ENCODE data around the gene CFAP126.
"Not testable (repeated sequence)": the region's sequence is repeated elsewhere in the genome, so short reads cannot be mapped to it uniquely, and the experiment has no call there.

Gene CFAP126

GRCh38 chr1:161379071-161379470, 11.4 kb upstream of the CFAP126 start:
- no peak for DNase-seq

- no peak for DNase-seq
These were observed 10.3 kb upstream of the CFAP126 start for GRCh38 chr1:161378014-161378413.

- DNase-seq, result no peak
These were observed 6.7 kb upstream of the CFAP126 start for GRCh38 chr1:161374373-161374772.

- DNase-seq, result no peak
These were observed 5.8 kb upstream of the CFAP126 start for GRCh38 chr1:161373442-161373841.

- DNase-seq, result no peak
These were observed 2.5 kb downstream of the CFAP126 start for GRCh38 chr1:161365207-161365606.

GRCh38 chr1:161364332-161364731, 3.3 kb downstream of the CFAP126 start:
- DNase-seq, result no peak

- no peak for DNase-seq
These were observed 8.4 kb downstream of the CFAP126 start for GRCh38 chr1:161359291-161359690.

GRCh38 chr1:161357073-161357472, 10.6 kb downstream of the CFAP126 start:
- DNase-seq, result no peak

GRCh38 chr1:161351482-161351881, 16.2 kb downstream of the CFAP126 start:
- DNase-seq, result no peak

- no peak for DNase-seq
These were observed 17.0 kb downstream of the CFAP126 start for GRCh38 chr1:161350671-161351070.

GRCh38 chr1:161342821-161343220, 24.9 kb downstream of the CFAP126 start:
- DNase-seq, result no peak

GRCh38 chr1:161342177-161342576, 25.5 kb downstream of the CFAP126 start:
- DNase-seq, result no peak

GRCh38 chr1:161335796-161336195, 31.9 kb downstream of the CFAP126 start:
- no peak for DNase-seq

GRCh38 chr1:161333166-161333565, 34.5 kb downstream of the CFAP126 start:
- no peak for DNase-seq

- no peak for DNase-seq
These were observed 37.3 kb downstream of the CFAP126 start for GRCh38 chr1:161330346-161330745.

- no peak for DNase-seq
These were observed 43.7 kb downstream of the CFAP126 start for GRCh38 chr1:161324020-161324419.

- not testable (repeated sequence) for DNase-seq
These were observed 51.6 kb downstream of the CFAP126 start for GRCh38 chr1:161315841-161316674.

Data from amniotic stem cell (primary cell).